Stomach smooth muscle (tissue), 2 donors: Measurements from ENCODE around the gene BLM.

ENCODE experiments used
- H3K27ac ChIP-seq: one replicate; pipeline ENCODE4 v1.7.0; 2013; ENCODE audit warnings: mild to moderate bottlenecking, low read length, inconsistent platforms
- H3K27me3 ChIP-seq, 2 donors: one replicate each; pipeline ENCODE4 v1.7.0; 2013; ENCODE audit warnings: low read length in 2 of 2; ENCODE audit not compliant: insufficient read depth in 2 of 2, control insufficient read depth in 1 of 2
- H3K36me3 ChIP-seq, 2 donors: one replicate each; pipeline ENCODE4 v1.7.0; 2013; ENCODE audit warnings: low read length in 2 of 2; ENCODE audit not compliant: control insufficient read depth in 2 of 2, insufficient read depth in 2 of 2
- H3K4me1 ChIP-seq: one replicate; pipeline ENCODE4 v1.7.0; 2013; ENCODE audit warnings: low read length; ENCODE audit not compliant: control insufficient read depth, insufficient read depth
- H3K4me3 ChIP-seq, 2 donors: one replicate each; pipeline ENCODE4 v1.7.0; 2013; ENCODE audit warnings: low read length in 2 of 2
- H3K9ac ChIP-seq, 2 donors: one replicate each; pipeline ENCODE4 v1.7.0; 2013; ENCODE audit warnings: low read length in 2 of 2, mild to moderate bottlenecking in 1 of 2
- H3K9me3 ChIP-seq, 2 donors: one replicate each; pipeline ENCODE4 v1.7.0; 2013; ENCODE audit warnings: low read length in 2 of 2; ENCODE audit not compliant: control insufficient read depth in 2 of 2
- donor health status: healthy.
- donor health status: Pancreatic carcinoma.

Gene BLM

DNA sequence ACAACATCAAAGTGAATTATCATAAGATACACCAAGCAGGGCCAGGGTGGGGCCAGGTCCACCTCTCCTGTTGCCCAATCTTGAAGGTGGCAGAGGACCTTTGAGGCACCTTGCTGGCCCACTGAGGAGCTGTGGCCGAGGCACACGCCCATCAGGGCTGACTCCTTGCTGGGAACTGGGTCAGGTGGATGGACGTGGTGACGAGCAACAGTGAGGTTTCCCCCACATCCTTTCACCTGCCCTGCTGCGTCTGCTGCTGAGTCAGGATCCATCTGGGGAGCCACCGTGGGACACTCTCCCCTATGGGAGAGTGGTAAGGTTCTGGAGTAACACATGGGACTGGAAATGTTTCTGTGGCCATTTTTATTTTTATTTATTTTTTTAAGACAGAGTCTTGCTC is 134.0 kb downstream of the BLM start:
- Histone ChIP-seq H3K27ac (no peak overlapping the region), H3K9ac (no peak overlapping the region), H3K27me3 (peaks cover 0 to 2% of the 10 kb centered on the region in 2 donors), H3K36me3 (no peaks in the 10 kb centered on the region), H3K4me1 (no peaks in the 10 kb centered on the region), H3K9me3 (no peaks in the 10 kb centered on the region), H3K4me3 (no peak overlapping the region)

DNA sequence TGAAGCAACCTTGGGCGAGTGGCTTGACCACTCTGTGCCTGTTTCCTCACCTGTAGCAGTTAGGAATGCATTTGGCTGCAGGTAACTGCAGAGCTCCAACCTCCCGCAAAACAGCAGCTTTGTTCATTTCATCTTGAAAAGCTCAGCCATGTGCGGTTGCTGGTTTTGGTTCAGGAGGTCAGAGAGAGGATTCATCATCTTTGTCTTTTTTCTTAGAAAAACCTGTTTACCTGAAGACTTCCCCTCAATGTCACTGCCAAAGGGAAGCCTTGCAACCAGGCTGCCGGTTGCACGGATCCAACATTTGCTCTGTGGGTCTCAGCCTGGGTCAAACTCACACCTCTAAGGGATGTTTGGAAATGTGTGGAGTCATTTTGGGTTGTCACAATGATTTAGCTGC is 134.8 kb downstream of the BLM start:
- no peak overlapping the region for H3K9ac ChIP-seq
- no peak overlapping the region for H3K4me3 ChIP-seq
- no peaks in the 10 kb centered on the region for H3K4me1 ChIP-seq
- H3K9me3 ChIP-seq: no peaks in the 10 kb centered on the region
- no peak overlapping the region for H3K27ac ChIP-seq
- peaks cover 0 to 2% of the 10 kb centered on the region in 2 donors for H3K27me3 ChIP-seq
- no peaks in the 10 kb centered on the region for H3K36me3 ChIP-seq

DNA sequence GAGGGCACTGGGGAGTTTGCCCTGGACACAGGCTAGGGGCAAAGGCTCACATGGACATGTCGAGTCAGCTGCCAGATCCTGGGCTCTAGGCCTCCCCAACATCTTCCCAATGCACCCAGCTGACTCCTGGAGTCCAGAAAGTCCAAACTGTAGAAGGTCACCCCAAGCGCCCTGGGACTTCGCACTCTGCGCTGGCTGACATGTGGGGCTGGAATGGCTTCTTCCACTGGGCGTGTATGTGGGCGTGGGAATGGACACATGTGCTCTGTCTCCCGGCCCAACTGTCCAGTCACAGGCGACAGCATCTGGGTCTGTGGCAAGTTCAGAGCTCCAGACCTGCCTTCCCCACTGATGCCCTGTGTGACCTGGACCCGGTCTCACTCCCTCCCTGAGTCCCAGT is 138.0 kb downstream of the BLM start:
- Histone ChIP-seq H3K9me3 (no peaks in the 10 kb centered on the region), H3K4me1 (no peaks in the 10 kb centered on the region), H3K27ac (no peak overlapping the region), H3K9ac (no peak overlapping the region), H3K27me3 (no peaks in the 10 kb centered on the region), H3K4me3 (no peak overlapping the region), H3K36me3 (no peaks in the 10 kb centered on the region)

DNA sequence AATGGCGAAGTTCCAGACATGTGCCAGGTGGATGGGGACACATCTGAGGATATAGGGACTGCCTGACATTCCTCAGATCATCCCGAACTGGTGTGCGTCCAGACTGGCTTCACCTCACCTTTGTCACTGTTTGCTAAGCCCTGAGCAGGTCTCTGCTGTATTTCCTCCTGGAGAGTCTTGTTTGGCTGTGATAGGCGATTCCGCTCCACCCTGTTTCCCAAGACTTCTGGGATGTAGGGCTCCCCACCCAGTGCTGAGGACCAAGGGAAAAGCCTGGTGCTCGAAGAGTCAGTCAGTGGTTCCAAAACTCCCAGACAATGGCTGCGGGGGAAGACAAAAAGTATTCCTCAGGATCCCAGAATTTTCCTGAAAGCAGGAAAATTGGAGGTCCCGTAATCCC is 140.2 kb downstream of the BLM start:
- H3K9ac ChIP-seq: no peak overlapping the region
- no peaks in the 10 kb centered on the region for H3K4me1 ChIP-seq
- H3K27ac ChIP-seq: no peak overlapping the region

DNA sequence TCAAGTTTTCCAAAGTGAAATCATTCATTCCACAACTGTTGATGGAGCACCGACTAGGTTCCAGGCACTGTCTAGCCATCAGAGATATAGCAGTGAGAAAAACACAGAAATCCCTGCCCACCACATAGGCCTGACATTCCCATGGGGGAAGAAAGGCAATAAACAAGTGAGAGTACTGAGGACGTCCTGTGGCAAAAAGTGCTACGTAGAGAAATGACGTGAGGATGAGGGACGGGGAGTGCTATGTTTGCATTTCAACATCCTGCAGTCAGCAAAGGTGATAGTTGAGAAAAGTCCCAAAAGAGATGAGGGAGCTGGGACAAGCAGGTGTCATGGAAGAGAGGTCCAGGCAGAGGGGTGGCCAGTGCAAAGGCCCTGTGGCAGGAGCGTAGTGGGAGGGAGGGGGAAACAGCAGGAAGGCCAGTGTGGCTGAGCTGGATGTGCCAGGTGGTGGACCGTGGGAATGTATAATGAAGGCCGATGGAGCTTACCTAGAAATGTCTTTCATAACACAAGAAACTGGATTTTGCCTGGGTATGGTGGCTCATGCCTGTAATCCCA is 140.8 kb downstream of the BLM start:
- H3K4me1 ChIP-seq: no peaks in the 10 kb centered on the region
- H3K4me3 ChIP-seq: no peak overlapping the region
- H3K9me3 ChIP-seq: no peaks in the 10 kb centered on the region
- H3K36me3 ChIP-seq: no peaks in the 10 kb centered on the region
- no peak overlapping the region for H3K27ac ChIP-seq
- H3K27me3 ChIP-seq: no peaks in the 10 kb centered on the region
- no peak overlapping the region for H3K9ac ChIP-seq

More for the DNA sequence above, 140.2 kb downstream of the BLM start:
- Histone ChIP-seq H3K36me3 (no peaks in the 10 kb centered on the region), H3K27me3 (no peaks in the 10 kb centered on the region), H3K9me3 (no peaks in the 10 kb centered on the region), H3K4me3 (no peak overlapping the region)

DNA sequence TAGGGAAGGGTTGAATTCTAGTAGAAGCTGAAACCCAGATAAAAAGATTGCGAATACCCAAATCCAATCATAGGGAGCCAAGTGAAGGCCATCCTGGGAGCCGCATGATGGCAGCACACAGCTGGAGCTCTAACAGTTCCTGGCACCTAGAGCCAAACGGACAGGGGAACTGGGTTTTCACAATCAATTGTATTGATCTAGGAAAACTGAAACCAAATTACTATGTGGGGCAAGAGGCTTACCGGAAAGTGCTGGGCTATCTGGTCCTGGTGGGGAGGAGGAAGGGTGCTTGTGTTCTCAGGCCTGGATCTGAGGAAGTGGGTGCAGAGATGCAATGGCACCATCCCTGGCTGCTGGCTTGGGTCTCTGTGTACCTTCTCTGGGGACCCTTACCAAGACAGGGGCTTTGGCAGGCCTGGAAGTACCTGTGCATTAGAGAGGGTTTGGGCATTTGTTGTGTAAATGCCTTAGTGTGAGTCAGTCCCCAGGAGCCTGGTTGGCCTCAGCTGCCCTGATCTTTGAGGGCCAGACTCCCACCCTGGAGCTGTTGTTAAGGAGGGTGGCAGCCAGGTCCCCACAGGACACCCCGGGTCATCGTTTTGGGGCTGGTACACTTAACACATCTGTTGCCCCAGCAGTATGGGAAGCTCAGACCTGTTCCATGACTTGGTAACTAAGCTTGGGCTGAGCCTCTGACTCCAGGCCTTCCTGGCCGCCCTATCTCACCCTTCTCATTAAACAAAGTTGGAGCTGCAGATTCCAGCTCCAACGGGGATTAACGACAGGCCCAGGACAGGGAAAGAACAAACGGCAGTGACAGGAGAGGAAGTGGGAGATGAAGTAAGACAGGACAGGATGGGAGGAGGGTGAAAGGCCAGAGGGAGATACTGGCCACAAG is 142.3 kb downstream of the BLM start:
- Histone ChIP-seq H3K9ac (no peak overlapping the region), H3K27me3 (no peaks in the 10 kb centered on the region), H3K4me1 (no peaks in the 10 kb centered on the region), H3K9me3 (no peaks in the 10 kb centered on the region), H3K27ac (no peak overlapping the region), H3K4me3 (no peak overlapping the region), H3K36me3 (no peaks in the 10 kb centered on the region)

DNA sequence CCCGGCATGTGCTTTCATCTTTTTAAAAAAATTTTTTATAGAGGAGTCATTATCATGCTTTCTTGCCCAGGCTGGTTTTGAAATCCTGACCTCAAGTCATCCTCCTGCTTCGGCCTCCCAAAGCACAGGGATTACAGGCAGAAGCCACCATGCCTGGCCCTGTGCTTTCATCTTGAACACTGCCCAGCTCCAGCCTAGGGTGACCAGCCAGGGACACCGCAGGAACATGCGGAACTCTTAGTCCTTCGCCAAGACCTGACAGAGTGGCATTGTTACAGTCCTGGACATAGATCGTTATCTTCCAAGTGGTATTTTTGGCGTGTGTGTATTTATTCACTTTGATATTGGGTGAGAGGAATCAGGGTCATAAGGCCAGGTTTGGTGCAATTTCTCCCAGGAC is 143.3 kb downstream of the BLM start:
- Histone ChIP-seq H3K9ac (no peak overlapping the region), H3K27ac (no peak overlapping the region), H3K4me1 (no peaks in the 10 kb centered on the region), H3K27me3 (no peaks in the 10 kb centered on the region), H3K36me3 (no peaks in the 10 kb centered on the region), H3K9me3 (no peaks in the 10 kb centered on the region), H3K4me3 (no peak overlapping the region)

DNA sequence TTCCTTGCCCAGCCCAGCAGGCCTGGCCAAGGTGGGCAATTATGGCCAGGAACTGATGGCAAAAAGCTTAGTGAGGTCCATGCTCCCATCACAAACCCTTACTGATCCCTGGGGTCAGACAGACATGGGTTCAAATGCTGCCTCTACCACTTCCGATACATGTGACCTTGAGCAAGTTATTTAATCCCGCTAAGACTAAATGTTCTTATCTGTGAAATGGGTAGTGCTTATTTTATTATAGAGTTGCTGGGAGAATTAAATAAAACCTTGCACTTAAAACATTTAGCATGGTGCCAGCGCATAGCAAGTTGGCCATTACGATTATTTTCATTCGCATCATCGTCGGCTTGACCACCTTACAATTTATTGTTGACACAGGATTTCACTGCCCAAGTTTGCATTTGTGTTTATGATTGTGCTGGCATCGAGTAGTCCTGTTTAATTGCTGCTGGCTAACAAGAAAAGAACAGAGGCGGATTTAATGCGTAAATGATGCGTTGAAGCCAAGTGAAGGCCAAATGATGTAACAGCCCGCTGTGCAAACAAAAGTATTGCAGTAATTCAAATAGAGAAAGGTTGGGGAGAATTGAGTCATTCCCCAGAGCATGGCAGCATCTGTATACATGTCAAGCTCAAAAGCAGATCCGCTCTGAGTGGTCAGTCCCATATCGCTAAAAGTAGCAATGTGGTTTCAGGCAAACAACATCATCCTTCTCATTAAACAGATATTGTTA is 144.0 kb downstream of the BLM start:
- Histone ChIP-seq H3K27me3 (peaks cover 0 to 2% of the 10 kb centered on the region in 2 donors), H3K4me3 (no peak overlapping the region), H3K9me3 (no peaks in the 10 kb centered on the region), H3K27ac (no peak overlapping the region), H3K4me1 (no peaks in the 10 kb centered on the region), H3K36me3 (no peaks in the 10 kb centered on the region), H3K9ac (no peak overlapping the region)

DNA sequence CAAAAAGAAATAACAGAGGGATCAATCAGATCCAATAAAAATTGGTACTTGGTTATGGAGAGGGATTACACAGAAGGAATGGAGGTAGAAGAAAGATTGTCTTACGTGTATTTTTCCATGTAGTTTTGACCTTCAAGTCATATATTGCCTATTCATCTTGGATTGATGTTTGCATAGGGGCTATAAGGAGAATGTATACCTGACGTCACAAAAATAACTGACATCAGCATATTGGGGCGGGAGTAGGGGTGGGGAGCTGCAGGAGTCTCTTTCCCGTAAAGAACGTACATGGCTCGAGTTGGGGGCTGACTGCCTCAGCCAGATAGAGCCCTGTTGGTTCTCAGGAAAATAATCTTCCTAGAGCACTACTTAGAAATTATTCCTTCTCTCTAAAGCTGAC is 145.3 kb downstream of the BLM start:
- H3K27me3 ChIP-seq: peaks cover 0 to 2% of the 10 kb centered on the region in 2 donors
- no peak overlapping the region for H3K9ac ChIP-seq
- no peaks in the 10 kb centered on the region for H3K9me3 ChIP-seq
- H3K27ac ChIP-seq: no peak overlapping the region
- no peaks in the 10 kb centered on the region for H3K36me3 ChIP-seq
- no peak overlapping the region for H3K4me3 ChIP-seq
- H3K4me1 ChIP-seq: no peaks in the 10 kb centered on the region

DNA sequence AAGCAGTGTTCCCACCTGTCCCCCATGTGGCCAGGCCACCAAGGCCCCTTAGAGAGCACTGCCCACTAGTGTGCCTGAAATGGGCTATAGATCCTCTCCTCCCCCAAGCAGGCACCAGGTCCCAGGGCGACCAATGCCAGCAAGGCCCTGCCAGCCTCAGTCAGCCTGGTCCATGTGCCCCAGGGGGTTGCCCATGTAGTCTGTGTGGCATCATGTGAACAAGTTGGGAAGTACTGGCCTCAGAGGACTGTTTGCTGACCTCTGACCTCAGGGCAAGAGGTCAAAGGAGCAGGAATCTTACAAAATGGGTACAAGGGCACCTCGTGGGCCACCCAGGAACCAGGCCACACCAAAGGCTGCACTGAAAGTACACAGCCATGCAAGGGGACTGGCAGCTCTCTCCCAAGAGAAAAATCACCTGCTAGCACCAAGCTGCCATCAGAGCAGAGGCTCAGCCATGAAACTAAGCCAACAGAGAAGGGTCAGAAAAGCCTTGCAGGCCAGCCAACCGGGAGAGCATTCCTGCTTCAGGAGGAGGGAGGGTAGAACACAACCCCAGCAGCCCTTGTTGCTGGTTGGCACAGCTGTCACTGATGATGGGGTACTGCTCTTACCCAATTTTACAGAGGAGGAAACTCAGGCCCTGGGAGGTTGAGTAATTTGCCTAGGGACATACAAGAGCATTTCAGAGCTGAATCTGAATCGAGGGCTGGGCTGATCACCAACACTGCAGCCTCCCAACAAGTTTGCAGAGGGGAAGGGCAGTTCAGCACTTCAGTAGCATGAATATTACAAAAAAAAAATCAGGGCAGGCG is 146.0 kb downstream of the BLM start:
- Histone ChIP-seq H3K9ac (no peak overlapping the region), H3K27me3 (peaks cover 0 to 2% of the 10 kb centered on the region in 2 donors), H3K27ac (no peak overlapping the region)

More for the DNA sequence above, 146.0 kb downstream of the BLM start:
- no peak overlapping the region for H3K4me3 ChIP-seq
- no peaks in the 10 kb centered on the region for H3K4me1 ChIP-seq
- H3K9me3 ChIP-seq: no peaks in the 10 kb centered on the region
- H3K36me3 ChIP-seq: no peaks in the 10 kb centered on the region
